ENCODE data around the gene PPM1H.

GRCh38 chr12:62701492-62701891 is 233.5 kb downstream of the PPM1H start:
- TF ChIP-seq CTCF (IDR thresholded peaks at IDR 0.05) (no peak), POLR2A (IDR thresholded peaks at IDR 0.05) (no peak), POLR2AphosphoS5 (IDR thresholded peaks at IDR 0.05; ENCODE audit: insufficient read depth in 1 of 2, low read depth in 1 of 2) (no peak)

Measured in vagina (tissue), 2 donors.